ENCODE measurements around the gene NCAM2.

NCAM2 gene

GRCh38 chr21:21415741-21416140, 417.5 kb downstream of the NCAM2 start:
- Histone ChIP-seq H3K4me3 (no peak overlapping the region), H3K27me3 (no peaks in the 10 kb centered on the region), H3K36me3 (no peaks in the 10 kb centered on the region), H3K27ac (no peak overlapping the region), H3K9me3 (no peaks in the 10 kb centered on the region), H3K4me1 (no peaks in the 10 kb centered on the region)
- intact Hi-C loops (cut with DNase I; ENCODE audit: low total_unique reads) = no loop called here
- no peak for TF ChIP-seq CTCF (IDR thresholded peaks at IDR 0.05)
- DNase-seq = no peak

DNA sequence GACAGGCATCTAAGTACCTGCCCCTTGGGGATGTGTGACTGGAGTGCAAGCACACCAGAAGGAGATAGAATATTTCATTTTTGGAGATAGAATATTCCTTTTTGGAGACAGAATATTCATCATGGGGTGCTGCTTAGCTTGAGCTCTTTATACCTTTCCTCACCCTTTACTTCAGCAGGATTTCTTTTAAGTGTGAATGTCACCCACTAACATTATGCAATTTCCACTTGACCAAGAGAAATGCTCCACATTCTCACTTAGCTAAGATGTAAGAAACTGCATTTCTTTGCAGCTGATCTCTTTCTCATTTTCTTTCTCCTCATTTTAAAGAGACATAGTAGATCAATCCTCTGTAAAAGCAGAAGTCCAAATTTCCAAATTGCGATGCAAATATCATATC, 436.7 kb downstream of the NCAM2 start:
- Histone ChIP-seq H3K27me3 (no peaks in the 10 kb centered on the region), H3K4me3 (no peak overlapping the region), H3K27ac (no peak overlapping the region), H3K36me3 (no peaks in the 10 kb centered on the region), H3K4me1 (no peaks in the 10 kb centered on the region), H3K9me3 (no peaks in the 10 kb centered on the region)
- DNase-seq = no peak
- TF ChIP-seq CTCF (IDR thresholded peaks at IDR 0.05) = no peak
- intact Hi-C loops (cut with DNase I; ENCODE audit: low total_unique reads) = no loop called here

GRCh38 chr21:21436012-21436534, 437.9 kb downstream of the NCAM2 start:
- H3K4me1 ChIP-seq = no peaks in the 10 kb centered on the region
- H3K4me3 ChIP-seq = no peak overlapping the region
- no peaks in the 10 kb centered on the region for H3K27me3 ChIP-seq
- TF ChIP-seq CTCF (IDR thresholded peaks at IDR 0.05) = no peak
- H3K36me3 ChIP-seq = no peaks in the 10 kb centered on the region
- no peak overlapping the region for H3K27ac ChIP-seq
- no peaks in the 10 kb centered on the region for H3K9me3 ChIP-seq
- no peak for DNase-seq
- intact Hi-C loops (cut with DNase I; ENCODE audit: low total_unique reads) = no loop called here

DNA sequence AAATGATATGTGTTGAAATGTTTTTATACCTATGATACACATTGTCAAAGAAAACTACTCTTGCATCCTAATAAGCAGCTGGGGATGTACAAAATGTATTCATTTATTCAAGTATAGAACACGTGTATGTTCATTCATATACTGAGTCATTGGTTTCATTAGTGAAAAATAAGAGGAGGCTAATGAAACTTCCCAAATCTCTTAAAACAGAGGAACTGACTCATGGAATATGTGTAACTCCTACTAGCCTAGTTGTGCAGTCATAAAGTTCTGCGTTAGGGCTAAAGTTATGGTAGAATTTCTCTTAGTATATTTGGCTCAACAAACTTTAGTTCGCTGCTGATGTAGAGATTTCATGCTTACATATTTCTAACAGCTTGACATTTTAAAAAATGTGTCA, 441.6 kb downstream of the NCAM2 start:
- H3K4me3 ChIP-seq = no peak overlapping the region
- no peaks in the 10 kb centered on the region for H3K27me3 ChIP-seq
- no peak for TF ChIP-seq CTCF (IDR thresholded peaks at IDR 0.05)
- DNase-seq = no peak
- H3K4me1 ChIP-seq = no peaks in the 10 kb centered on the region
- no peak overlapping the region for H3K27ac ChIP-seq
- H3K9me3 ChIP-seq = no peaks in the 10 kb centered on the region
- no peaks in the 10 kb centered on the region for H3K36me3 ChIP-seq
- intact Hi-C loops (cut with DNase I; ENCODE audit: low total_unique reads) = no loop called here

DNA sequence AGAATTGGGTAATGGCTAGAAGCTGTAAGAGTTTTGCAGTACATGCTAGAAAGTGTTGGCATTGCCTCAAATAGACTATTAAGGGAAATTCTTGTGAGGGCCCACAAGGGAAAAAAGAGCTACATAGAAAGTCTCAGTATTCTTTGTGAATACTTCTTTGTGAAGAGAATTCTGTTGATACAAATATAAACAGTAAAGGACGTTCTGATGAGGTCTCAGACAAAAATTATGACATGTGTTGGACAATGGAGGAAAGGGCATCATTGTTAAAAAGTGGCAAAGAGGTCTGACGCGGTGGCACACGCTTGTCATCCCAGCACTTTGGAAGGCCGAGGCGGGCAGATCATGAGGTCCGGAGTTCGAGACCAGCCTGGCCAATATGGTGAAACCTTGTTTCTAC, 458.9 kb downstream of the NCAM2 start:
- no peak for DNase-seq
- Histone ChIP-seq H3K27ac (no peak overlapping the region), H3K36me3 (no peaks in the 10 kb centered on the region), H3K9me3 (peaks cover 0 to 4% (median 0%) of the 10 kb centered on the region in 3 donors), H3K4me3 (no peak overlapping the region), H3K4me1 (no peaks in the 10 kb centered on the region), H3K27me3 (no peaks in the 10 kb centered on the region)
- intact Hi-C loops (cut with DNase I; ENCODE audit: low total_unique reads) = no loop called here
- no peak for TF ChIP-seq CTCF (IDR thresholded peaks at IDR 0.05)

GRCh38 chr21:21458124-21458631, 460.0 kb downstream of the NCAM2 start:
- H3K27ac ChIP-seq = no peak overlapping the region
- no peak for TF ChIP-seq CTCF (IDR thresholded peaks at IDR 0.05)
- no peak for DNase-seq
- H3K36me3 ChIP-seq = no peaks in the 10 kb centered on the region
- peaks cover 0 to 4% (median 0%) of the 10 kb centered on the region in 3 donors for H3K9me3 ChIP-seq
- H3K27me3 ChIP-seq = no peaks in the 10 kb centered on the region
- no peak overlapping the region for H3K4me3 ChIP-seq
- no peaks in the 10 kb centered on the region for H3K4me1 ChIP-seq
- intact Hi-C loops (cut with DNase I; ENCODE audit: low total_unique reads) = no loop called here

Measured in tibial artery (tissue), 4 donors.